ENCODE measurements around the gene SUFU. TPM values are rescaled to one million over a fixed set of nuclear protein-coding genes. Genes with fewer than 3 reads are reported as not detected.

SUFU gene
- polyA plus RNA-seq, 4 donors = 26.7 to 32.0 (median 28.0) TPM

DNA sequence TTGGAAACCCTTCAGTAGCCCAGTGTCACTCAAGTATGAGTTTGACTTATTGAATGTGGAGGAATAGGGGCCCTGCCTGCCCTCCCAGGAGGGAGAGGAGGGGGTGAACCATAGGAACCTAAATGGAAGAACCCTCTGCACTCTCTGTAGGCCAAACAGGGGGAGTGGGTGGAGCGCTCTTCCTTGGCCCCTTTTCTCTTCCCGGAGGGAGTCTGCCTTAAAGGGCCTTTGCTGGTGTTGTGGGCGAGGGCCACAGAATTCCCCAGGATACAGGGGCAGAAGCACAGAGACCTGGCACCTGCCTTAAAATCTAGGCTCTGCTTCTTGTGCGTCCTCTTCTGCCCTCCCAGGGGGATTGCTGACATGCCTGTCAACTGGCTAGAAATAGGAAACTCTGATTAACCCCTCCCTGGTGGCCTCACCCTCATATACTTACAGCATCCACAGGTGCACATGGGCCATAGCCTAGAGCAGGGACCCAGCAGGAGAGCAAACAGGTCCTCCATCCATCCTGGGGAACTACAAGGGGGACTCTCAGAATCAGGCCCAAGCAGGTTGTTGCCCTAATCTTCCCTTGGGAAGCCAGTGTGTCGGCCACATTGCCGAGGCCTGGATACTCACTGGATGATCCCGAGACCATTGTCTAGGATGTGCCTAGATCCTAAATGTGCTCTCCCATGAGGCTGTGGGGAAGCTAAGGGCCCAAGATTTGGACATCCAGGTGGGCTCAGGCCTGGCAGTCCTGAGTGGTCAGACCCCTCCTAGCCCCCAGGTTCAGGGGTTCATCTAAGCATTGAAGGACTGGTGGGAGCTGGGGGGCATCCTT lies 143.9 kb downstream of the SUFU start:
- no peak for DNase-seq (ENCODE audit: low read depth in 4 of 4, low spot score in 2 of 4)

DNA sequence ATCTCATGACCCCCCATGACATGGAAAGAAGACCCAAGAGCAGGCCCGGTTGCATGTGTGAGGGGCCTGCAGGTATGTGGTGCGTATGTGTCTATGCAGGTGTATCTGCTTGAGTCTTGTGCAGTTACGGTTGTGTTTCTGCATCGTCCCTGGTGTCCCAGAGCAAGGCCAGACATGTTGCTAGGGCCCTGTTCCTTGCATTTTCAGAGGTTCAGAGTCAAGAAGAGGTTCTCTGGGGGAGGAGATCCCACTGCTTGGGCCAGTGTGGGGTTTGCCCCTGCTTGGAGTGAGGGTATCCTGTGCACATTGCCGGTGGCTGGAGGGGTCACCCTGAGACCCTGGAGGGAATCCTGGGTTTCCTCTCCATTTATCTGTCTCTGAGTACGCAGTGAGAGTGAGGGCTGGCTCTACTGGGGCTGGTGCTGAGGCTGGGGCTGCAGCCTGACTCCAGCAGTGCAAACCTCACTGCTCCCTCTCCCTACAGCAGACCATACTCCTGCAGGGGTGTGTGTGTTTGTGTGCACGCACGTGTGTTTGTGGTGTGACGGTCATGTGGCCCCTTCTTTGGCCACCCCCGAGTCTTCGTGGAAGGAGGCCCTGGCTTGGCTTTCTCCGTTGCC lies 144.6 kb downstream of the SUFU start:
- no peak for DNase-seq (ENCODE audit: low read depth in 4 of 4, low spot score in 2 of 4)

DNA sequence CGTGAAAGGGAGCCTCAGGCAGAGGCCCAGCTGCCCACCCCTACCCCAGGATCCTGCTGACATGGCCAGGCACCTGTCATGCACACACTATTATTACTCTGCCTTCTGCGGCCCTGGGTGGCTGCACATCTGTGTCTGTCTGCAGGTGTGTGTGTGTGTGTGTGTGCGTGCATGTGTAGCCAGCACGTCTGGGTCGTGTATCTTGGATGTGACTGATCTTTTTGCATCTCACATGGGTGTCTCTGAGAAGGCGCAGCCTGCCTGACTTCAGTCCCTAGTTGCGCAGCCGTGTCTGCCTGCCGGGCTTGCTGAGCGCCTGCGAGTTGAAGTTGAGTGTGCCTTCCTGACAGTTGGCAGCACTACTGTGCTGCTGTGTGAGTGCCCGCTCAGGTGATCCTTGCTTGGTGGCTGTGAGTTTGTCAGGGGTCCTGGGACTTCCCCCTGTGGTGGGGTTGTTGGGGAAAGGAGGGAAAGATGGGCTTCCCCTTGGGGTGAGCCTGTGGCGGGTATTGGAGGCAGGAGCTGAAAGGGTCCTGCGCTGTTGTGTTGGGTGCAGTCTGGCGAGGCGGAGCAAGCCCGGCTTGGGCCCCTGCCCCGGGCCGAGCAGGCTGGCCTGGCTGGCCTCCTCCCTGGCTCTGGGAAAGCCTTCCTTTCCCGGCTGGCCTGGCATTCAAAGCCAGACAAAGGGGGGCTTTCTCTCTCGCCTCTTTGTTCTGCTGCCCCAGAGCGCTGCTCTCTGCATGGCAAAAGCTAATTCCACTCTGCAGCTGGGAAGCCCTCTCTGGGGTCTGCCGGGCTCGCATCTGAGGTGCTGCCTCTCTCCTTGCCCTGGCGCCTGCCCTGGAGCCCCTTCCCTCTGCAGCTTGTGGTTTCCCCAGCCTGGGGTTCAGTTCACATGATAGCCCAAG lies 145.4 kb downstream of the SUFU start:
- no peak for DNase-seq (ENCODE audit: low read depth in 4 of 4, low spot score in 2 of 4)

DNA sequence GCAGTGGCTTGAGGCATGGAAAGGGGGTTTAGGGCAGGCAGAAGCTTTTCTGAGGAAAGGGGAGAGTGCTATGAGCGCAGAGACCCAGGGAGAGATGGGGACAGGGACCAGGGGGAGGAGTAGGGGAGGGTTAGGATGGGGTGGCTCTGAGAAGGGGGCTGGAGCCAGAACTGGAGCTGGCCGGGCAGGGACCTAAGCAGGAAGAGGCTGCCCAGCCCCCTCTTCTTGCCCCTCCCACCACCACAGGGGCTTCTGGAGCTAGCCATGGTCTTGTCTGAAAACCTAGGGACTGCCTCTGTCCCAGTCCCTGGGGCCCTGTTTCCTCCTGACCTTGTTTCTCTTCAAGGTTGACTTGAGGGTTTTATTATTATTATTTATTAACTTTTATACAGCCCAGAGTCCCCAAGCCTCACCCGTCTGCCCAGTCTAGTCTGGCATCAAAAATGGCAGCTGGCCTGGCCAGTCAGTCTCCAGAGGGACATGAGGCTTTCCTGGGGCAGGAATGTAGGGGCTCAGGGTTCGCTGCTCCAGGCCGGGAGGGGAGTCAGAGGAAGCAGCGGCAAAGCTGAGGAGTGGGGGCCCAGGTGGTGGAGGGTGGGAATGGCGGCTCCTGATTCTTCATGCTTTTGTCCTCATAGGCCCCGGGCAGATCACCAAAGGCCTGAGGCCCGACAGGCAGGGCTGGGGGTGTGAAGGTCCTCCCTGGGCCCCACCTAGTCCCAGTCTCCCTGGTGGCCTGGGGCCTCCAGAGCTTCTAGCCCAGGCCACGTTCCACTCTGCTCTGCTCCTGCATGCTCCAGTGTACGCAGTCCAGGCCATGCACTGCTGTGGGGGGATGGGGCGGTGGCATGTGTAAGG lies 146.3 kb downstream of the SUFU start:
- no peak for DNase-seq (ENCODE audit: low read depth in 4 of 4, low spot score in 2 of 4)

DNA sequence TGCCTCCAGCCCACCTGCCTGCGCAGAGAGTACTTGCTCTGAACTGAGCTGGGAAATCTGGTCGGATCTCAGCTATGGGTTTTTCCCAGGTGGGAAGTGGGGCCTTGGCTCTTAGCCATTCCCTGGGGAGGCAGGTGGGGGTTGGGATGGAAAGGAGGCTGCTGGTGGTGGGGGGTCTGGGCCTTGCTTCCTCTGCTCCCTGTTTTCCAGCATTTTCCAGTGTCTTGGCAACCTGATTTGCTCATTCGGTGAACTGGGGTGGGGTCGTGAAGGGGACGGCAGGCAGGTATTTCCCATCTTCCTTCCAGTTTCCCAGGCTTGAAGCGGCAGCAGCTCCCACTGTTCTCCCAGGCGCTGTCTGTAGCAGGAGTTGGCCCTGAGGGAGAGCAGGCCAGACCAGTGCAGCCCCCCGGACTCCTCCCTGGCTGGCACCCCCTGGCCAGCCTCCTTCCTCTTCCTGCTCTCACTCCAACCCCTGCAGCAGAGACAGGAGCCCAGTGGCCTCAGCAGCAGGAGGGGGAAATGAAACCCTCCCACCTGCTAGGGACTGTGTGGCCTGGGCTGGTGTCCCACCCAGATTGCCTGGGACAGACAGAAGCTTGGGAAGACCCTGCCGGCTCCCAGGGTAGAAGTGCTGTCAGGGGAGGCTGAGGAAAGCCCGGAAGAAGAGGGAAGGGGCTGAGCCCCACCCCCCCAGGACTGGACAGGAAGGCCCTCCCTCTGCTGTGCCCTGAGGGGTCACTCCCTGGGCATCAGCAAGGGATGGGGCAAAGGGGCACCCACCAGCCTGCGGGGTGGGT lies 147.1 kb downstream of the SUFU start:
- no peak for DNase-seq (ENCODE audit: low read depth in 4 of 4, low spot score in 2 of 4)

DNA sequence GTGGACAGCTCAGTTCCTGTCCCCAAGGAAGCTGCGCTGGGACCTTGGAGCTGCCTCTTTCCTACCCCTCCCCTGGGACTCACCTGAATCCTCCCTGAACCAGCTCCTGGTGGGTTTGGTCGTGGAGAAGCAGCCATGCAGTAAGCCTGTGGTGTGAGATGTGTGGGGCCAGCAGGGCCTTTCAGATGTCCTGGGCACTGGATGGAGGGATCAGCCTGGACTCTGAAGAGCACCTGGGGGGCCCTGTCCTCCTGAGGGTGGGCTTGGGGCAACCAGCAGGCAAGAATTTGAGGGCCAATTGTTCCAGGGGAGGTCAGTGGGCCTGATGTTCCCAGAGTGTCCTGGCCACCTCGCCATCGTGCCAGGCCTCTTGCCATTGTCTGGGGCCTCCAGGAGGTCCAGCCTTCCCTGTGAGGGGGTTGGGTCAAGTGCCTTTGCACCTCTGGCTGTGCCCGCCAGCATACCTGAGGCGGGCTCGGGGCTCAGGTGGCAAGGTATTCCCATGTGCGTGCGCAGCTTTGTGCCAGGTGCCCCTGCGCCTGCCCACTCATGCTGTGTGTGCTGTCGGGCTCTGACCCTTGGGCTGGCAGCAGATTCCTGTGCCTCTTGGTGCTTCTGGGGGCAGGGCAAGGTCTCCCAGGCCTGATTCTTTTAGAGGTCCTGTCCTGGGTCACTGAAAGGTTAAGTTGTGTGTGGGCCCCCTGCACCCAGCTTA lies 147.8 kb downstream of the SUFU start:
- no peak for DNase-seq (ENCODE audit: low read depth in 4 of 4, low spot score in 2 of 4)

DNA sequence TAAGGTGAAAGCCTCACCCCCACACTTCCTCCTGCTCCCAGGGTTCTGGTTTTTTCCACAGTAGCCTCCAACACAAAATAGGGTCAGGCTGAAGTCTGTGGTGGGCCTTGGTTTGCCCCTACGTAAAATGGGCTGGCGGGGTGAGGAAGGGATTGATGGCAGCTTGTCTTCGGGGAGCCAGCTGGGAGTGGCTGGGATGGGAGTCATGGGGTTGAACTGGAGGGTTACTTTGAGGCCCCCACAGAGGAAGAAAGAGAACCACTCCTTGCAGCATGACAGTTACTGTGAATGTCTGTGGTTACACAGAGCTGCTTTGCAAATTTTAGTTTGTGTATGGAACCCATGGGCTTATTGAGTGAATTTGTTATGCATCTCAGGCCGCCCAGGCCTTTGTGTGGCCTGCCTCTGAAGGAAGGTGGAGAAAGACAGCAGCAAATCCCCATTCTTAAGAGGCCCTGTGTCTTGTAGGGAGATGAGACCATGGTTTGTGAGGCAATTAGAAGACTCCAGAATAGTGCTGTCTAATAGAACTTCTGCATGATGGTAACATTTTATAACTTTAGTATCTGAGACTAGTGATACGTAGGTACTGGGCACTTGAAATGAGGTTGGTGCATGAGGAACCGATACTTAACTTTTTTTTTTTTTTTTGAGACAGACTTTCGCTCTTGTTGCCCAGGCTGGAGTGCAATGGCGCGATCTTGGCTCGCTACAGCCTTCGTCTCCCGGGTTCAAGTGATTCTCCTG lies 148.6 kb downstream of the SUFU start:
- no peak for DNase-seq (ENCODE audit: low read depth in 4 of 4, low spot score in 2 of 4)

DNA sequence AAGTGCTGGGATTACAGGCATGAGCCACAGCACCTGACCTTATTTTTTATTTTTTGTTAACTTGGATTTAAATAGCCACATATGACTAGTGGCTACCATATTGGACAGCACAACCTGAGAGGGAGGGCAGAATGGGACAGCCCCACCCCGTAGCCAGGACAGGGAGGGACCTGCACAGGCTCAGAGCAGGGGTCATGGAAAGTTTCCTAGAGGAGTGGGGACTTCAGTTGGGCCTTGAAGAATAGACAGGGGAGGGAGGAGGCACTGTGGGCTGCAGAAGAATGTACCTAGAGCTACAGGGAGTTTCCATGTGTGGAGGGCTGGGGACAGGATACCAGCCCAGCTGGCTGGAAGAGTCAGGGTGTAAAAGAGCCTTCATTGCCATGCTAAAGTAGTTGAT lies 149.3 kb downstream of the SUFU start:
- DNase-seq (ENCODE audit: low read depth in 4 of 4, low spot score in 2 of 4) = no peak

DNA sequence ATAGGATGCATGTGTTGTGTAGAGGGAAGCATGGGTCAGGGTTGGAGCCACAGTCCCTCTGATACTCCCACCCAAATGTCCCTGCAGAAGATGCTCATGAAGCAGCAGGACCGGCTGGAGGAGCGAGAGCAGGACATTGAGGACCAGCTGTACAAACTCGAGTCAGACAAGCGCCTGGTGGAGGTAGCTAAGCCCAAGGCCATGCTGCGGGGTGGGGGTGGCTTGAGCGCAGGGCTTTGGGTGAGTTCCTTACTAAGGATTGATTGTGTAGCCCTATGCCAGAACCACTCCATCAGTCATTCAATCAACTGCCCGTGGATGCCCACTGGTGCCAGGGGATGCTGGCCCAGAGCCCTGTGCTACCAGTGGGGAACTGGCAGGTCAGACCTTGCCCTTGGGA lies 150.8 kb downstream of the SUFU start:
- no peak for DNase-seq (ENCODE audit: low read depth in 4 of 4, low spot score in 2 of 4)

DNA sequence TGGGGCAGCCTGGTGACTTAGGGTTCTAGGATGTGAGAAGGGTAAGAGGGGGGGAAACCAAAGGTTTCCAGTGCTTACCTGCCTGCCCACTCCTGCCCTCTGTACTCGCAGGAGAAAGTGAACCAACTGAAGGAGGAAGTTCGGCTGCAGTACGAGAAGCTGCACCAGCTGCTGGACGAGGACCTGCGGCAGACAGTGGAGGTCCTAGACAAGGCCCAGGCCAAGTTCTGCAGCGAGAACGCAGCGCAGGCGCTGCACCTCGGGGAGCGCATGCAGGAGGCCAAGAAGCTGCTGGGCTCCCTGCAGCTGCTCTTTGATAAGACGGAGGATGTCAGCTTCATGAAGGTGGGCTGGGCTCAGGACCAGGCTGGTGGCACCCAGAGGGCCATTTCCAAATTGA lies 151.2 kb downstream of the SUFU start:
- DNase-seq (ENCODE audit: low read depth in 4 of 4, low spot score in 2 of 4) = no peak

DNA sequence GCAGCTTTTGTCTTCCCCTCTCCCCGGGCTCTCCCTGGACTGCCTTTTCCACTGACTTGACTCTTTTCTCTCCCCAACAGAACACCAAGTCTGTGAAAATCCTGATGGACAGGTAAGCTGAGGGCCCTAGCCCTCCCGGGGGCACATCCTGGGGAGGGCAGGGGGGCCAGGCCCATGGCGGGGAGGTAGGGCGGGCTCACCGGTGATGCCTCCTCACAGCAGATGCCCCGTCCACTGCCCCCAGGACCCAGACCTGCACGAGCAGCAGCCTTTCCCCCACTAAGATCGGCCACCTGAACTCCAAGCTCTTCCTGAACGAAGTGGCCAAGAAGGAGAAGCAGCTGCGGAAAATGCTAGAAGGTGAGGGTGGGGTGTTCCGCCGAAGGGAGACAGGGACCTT lies 152.3 kb downstream of the SUFU start:
- no peak for DNase-seq (ENCODE audit: low read depth in 4 of 4, low spot score in 2 of 4)

DNA sequence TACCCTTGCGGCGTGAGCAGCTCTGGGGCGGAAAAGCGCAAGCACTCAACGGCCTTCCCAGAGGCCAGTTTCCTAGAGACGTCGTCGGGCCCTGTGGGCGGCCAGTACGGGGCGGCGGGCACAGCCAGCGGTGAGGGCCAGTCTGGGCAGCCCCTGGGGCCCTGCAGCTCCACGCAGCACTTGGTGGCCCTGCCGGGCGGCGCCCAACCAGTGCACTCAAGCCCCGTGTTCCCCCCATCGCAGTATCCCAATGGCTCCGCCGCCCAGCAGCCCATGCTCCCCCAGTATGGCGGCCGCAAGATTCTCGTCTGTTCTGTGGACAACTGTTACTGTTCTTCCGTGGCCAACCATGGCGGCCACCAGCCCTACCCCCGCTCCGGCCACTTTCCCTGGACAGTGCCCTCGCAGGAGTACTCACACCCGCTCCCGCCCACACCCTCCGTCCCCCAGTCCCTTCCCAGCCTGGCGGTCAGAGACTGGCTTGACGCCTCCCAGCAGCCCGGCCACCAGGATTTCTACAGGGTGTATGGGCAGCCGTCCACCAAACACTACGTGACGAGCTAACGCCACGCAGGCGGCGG lies 153.1 kb downstream of the SUFU start:
- no peak for DNase-seq (ENCODE audit: low read depth in 4 of 4, low spot score in 2 of 4)

DNA sequence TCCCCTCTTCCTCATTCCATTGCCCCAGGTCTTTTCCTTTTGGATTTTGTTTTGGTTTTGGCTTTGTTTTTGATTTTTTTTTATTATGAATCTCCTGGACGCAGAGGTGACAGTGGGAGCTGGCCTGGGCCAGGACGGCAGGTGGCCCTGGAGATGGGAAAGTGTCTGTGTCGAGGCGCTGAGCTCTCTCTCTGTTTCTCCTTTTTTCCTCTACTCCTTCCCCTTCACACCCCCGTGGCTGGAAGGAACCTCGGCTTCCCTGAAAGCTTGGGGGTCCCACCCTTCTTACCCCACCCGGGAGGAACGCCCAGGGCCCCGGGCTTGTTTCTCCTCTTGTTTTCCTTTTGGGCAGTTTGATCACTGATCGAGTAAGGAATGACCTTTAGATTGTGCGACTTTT lies 153.7 kb downstream of the SUFU start:
- DNase-seq (ENCODE audit: low read depth in 4 of 4, low spot score in 2 of 4) = no peak

DNA sequence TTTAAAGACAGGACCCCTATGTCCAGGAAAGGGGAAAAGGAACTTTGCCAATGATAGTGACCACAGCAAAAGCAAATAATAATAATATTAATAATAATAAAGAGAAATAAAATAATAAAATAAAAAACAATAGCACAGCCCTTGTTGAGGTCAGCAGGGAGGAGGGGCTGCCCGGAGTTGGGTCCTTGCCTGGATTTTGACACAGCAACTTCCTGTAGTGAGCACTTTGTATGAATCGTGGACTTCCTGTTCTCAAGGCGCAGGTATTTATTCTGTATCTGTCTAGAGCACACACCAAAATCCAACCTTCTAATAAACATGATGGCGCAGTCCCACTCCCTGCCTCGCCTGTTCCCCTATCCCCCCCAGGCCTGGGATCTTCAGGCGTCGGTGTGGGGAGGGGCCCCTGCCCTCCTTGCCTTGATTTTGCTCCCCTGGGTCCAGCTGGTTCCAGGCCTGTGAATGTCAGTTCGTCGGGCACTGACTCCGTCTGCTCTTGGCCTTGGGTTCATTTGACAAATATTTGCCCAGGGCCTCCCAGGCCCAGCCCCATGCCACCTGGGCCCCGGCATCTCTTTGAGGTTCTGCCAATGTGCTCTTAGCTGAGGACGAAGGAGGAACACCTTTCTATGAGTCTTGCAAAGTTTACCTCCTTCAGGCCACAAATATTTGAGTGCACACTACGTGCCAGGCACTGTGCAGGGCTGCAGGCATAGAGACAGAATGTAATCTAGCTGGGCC lies 154.4 kb downstream of the SUFU start:
- no peak for DNase-seq (ENCODE audit: low read depth in 4 of 4, low spot score in 2 of 4)

DNA sequence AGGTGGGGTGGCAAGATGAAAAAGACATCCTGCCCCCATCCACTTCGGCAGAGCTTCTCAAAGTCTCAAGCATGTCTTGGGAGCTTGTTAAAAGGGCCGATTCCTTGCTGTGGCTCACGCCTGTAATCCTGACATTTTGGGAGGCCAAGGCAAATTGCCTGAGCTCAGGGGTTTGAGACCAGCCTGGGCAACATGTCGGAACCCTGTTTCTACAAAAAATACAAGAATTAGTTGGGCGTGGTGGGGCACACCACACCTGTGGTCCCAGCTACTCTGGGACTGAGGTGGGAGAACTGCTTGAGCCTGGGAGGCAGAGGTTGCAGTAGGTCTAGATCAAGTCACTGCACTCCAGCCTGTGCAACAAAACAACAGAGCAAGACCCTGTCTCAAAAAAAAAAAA lies 155.0 kb downstream of the SUFU start:
- no peak for DNase-seq (ENCODE audit: low read depth in 4 of 4, low spot score in 2 of 4)

DNA sequence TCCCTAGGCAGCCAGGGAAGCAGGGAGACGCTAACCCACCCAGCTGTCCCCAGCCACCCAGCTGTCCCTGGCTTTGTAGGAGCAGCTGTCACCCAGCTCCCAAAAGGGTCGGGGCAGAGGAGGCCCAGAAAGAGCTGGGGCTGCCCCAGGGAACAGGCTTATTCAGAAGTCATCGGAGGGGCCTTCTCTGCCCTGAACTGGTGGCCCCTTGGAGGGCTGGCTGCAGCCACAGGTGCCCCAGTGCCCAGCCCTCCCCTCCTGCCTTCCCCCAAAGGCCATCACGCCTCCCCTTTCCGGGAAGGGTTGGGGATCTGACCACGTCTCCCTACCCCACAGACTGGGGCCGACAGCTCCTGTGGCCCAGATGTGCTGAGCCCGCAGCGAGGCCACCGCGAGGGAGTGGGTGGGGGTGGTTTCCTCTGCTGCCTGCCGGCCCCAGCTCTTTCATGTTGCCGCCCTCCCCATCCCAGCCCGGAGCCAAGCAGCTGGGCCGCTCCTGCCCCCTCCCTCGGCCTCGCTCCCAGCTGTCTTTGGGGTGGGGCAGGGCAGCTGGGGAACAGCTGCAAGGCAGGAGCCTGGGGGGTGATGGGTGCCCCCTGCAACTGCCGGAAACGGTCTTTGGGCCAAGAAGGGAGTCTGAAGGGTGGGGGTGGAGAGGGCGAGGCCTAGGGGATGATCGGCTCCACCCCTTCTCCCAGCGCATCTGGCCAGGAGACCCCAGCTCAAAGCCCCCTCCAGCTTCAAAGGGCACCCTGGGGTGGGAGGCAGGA lies 157.3 kb downstream of the SUFU start:
- no peak for DNase-seq (ENCODE audit: low read depth in 4 of 4, low spot score in 2 of 4)

DNA sequence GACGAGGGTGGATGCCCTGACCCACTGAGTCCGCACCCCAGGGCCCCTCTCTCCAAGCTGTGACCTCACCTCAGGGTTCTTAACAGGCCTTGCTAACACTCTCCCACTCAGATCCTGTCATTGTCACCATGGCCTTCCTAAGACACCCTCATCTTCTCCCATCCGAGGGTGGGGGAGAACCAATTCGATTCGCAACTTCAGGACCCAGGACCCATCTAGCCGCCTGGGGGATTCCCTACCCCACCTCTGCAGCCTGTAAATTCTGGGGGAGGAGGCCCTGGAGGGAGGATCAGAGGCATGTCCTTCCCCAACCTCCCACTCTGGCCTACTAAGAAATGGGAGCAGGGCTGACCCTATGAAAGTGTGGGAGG lies 157.9 kb downstream of the SUFU start:
- DNase-seq (ENCODE audit: low read depth in 4 of 4, low spot score in 2 of 4) = no peak
